GM23338 (cell line): ENCODE measurements around the gene ZNF678. TPM values are rescaled to one million over a fixed set of nuclear protein-coding genes. Genes with fewer than 3 reads are reported as not detected.

ENCODE experiments used
- ATAC-seq: fragments of 200-7000 bp; cut with Tn5 transposase; 3 replicates; pipeline ENCODE4 v1.9.1; 2020
- DNase-seq: peaks from one replicate; pipeline ENCODE4 v3.0.0-alpha.2; 2015; ENCODE audit warnings: low spot score
- H2AFZ ChIP-seq: fragments of 200-600 bp; sonication (generic); 2 replicates; pipeline ENCODE4 v1.8.0; 2016; ENCODE audit warnings: antibody characterized with exemption, mild to moderate bottlenecking, moderate library complexity
- H3F3A ChIP-seq: fragments of 200-600 bp; sonication (generic); replicated peaks from 2 replicates; pipeline ENCODE4 v1.8.0; 2017; ENCODE audit warnings: antibody characterized with exemption, mixed run types, low read depth
- H3K27ac ChIP-seq: fragments of 200-600 bp; sonication (generic); 2 replicates; pipeline ENCODE4 v1.6.1; 2016; ENCODE audit warnings: low read depth
- H3K27me3 ChIP-seq: fragments of 200-600 bp; sonication (generic); 2 replicates; pipeline ENCODE4 v1.8.0; 2016; ENCODE audit warnings: mild to moderate bottlenecking, mixed run types, moderate library complexity; ENCODE audit not compliant: insufficient read depth
- H3K36me3 ChIP-seq: fragments of 200-600 bp; sonication (generic); 2 replicates; pipeline ENCODE4 v1.8.0; 2016; ENCODE audit warnings: mild to moderate bottlenecking; ENCODE audit not compliant: insufficient read depth
- H3K4me1 ChIP-seq: fragments of 200-600 bp; sonication (generic); 2 replicates; pipeline ENCODE4 v1.8.0; 2016; ENCODE audit warnings: mild to moderate bottlenecking, moderate library complexity; ENCODE audit not compliant: insufficient read depth
- H3K4me2 ChIP-seq: fragments of 200-600 bp; sonication (generic); 2 replicates; pipeline ENCODE4 v1.7.1; 2017; ENCODE audit warnings: mixed run types
- H3K4me3 ChIP-seq: fragments of 200-600 bp; sonication (generic); 2 replicates; pipeline ENCODE4 v1.6.1; 2016; ENCODE audit warnings: mixed run types
- H3K79me2 ChIP-seq: fragments of 200-600 bp; sonication (generic); replicated peaks from 2 replicates; pipeline ENCODE4 v1.8.0; 2017; ENCODE audit warnings: mild to moderate bottlenecking; ENCODE audit not compliant: insufficient read depth
- H3K9me2 ChIP-seq: fragments of 200-600 bp; sonication (generic); 2 replicates; pipeline ENCODE4 v1.8.0; 2017; ENCODE audit not compliant: insufficient read depth
- H4K20me1 ChIP-seq: fragments of 200-600 bp; sonication (generic); replicated peaks from 2 replicates; pipeline ENCODE4 v1.8.0; 2017; ENCODE audit warnings: mild to moderate bottlenecking; ENCODE audit not compliant: insufficient read depth
- H3K27ac Mint-ChIP-seq: 2 replicates; pipeline ENCODE4 v1.8.0; 2020; ENCODE audit warnings: inconsistent platforms, mild to moderate bottlenecking, moderate library complexity, mixed read lengths
- H3K27me3 Mint-ChIP-seq: 3 replicates; pipeline ENCODE4 v1.8.0; 2022; ENCODE audit warnings: low read depth, mild to moderate bottlenecking, moderate library complexity, mixed read lengths, inconsistent platforms; ENCODE audit not compliant: insufficient read depth, poor library complexity
- H3K36me3 Mint-ChIP-seq: 3 replicates; pipeline ENCODE4 v1.8.0; 2021; ENCODE audit warnings: low read depth, mild to moderate bottlenecking, inconsistent platforms, moderate library complexity, mixed read lengths
- H3K4me1 Mint-ChIP-seq: 3 replicates; pipeline ENCODE4 v1.8.0; 2020; ENCODE audit warnings: mild to moderate bottlenecking, inconsistent platforms, mixed read lengths
- H3K4me3 Mint-ChIP-seq: 3 replicates; pipeline ENCODE4 v1.8.0; 2021; ENCODE audit warnings: moderate library complexity, mild to moderate bottlenecking, inconsistent platforms, mixed read lengths
- H3K9me3 Mint-ChIP-seq: 3 replicates; pipeline ENCODE4 v1.8.0; 2020; ENCODE audit warnings: moderate library complexity, mild to moderate bottlenecking, inconsistent platforms, mixed read lengths
- CREB1 ChIP-seq: fragments of 250-450 bp; sonication (Bioruptor Pico); IDR thresholded peaks from 2 replicates; pipeline ENCODE4 v1.5.0; 2020; ENCODE audit warnings: low read depth, mild to moderate bottlenecking, moderate library complexity
- EZH2 ChIP-seq: fragments of 200-600 bp; sonication (generic); IDR thresholded peaks from one replicate; pipeline ENCODE4 v1.8.0; 2017; ENCODE audit warnings: antibody characterized with exemption, mild to moderate bottlenecking, low read depth; ENCODE audit not compliant: unreplicated experiment
- EZH2phosphoT487 ChIP-seq: fragments of 200-600 bp; sonication (generic); IDR thresholded peaks from one replicate; pipeline ENCODE4 v1.8.1; 2018; ENCODE audit warnings: antibody characterized with exemption; ENCODE audit not compliant: unreplicated experiment
- JUNB ChIP-seq: IDR thresholded peaks from one replicate; pipeline ENCODE4 v1.6.1; 2016; ENCODE audit warnings: antibody characterized with exemption; ENCODE audit not compliant: unreplicated experiment
- NANOG ChIP-seq: IDR thresholded peaks from 2 replicates; pipeline ENCODE4 v1.6.1; 2016; ENCODE audit warnings: antibody characterized with exemption, borderline replicate concordance
- POLR2AphosphoS5 ChIP-seq: IDR thresholded peaks from 2 replicates; pipeline ENCODE4 v1.6.1; 2016; ENCODE audit warnings: antibody characterized with exemption, low read depth
- STAT1 ChIP-seq: IDR thresholded peaks from one replicate; pipeline ENCODE4 v1.6.1; 2016; ENCODE audit warnings: antibody characterized with exemption; ENCODE audit not compliant: unreplicated experiment
- ZNF114 ChIP-seq: fragments of 250-450 bp; sonication (Bioruptor Pico); IDR thresholded peaks from 2 replicates; pipeline ENCODE4 v1.5.0; 2020; ENCODE audit warnings: mild to moderate bottlenecking, moderate library complexity
- ZNF331 ChIP-seq: fragments of 250-450 bp; sonication (Bioruptor Pico); IDR thresholded peaks from 2 replicates; pipeline ENCODE4 v1.5.0; 2020; ENCODE audit warnings: low read depth, mild to moderate bottlenecking, moderate library complexity
- polyA plus RNA-seq: library from polyadenylated mRNA; unstranded; fragments of >200 nt; fragmentation: Nextera tagmentation; extraction: Ambion mirVana; gene quantifications from 2 replicates; pipeline ENCODE4 v1.2.1, GENCODE V29; 2016
- total RNA-seq: library from RNA; depleted of rRNA; stranded (reverse); fragments of >200 nt; shearing (Covaris generic); gene quantifications from 2 replicates; pipeline ENCODE4 v1.2.3, GENCODE V29; 2014
- TF ChIP-seq, protein P1 (sequence below): IDR thresholded peaks from 2 replicates; pipeline ENCODE4 v1.6.1; 2016; ENCODE audit warnings: antibody characterized with exemption
- TF ChIP-seq, protein P2 (sequence below): fragments of 250-450 bp; sonication (Bioruptor Pico); IDR thresholded peaks from 2 replicates; pipeline ENCODE4 v1.5.0; 2020; ENCODE audit warnings: mild to moderate bottlenecking, moderate library complexity
- TF ChIP-seq, protein P3 (sequence below), 2 experiments: fragments of 200-600 bp in 1 of 2; sonication (generic) in 1 of 2; conservative IDR thresholded peaks; 2 replicates each; pipeline versions ENCODE4 v1.5.1 to v1.6.1; 2016 to 2017; ENCODE audit warnings: antibody characterized with exemption in 2 of 2, low read depth in 2 of 2, mild to moderate bottlenecking in 2 of 2, moderate library complexity in 1 of 2
- TF ChIP-seq, protein P4 (sequence below): IDR thresholded peaks from one replicate; pipeline ENCODE4 v1.6.1; 2018; ENCODE audit warnings: antibody characterized with exemption; ENCODE audit not compliant: unreplicated experiment

Gene ZNF678
- total and polyA plus RNA-seq, 2 experiments from 2014 or later: 8.6 to 60.0 TPM

DNA sequence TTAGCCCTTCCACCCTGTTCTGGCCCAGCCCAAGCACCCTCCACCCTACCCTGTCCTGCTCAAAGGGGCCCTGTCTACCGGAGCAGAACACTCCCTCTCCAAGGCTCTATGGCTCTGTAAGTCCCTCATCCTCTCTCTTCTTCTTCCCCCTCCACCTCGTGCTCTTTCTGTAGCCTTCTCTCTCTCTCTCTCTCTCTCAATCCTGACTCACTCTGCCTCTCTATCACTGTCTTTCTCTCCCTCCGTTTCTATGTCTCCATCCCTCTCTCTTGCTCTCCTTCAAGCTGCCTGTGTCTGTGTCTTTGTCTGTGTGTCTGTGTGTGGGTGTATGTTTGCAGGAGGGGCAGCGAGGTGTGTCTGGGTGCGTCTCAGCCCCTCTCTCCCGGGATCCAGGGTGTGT, 1.3 kb upstream of the ZNF678 start:
- H3K27ac ChIP-seq: no peak overlapping the region
- no peak overlapping the region for H2AFZ ChIP-seq
- peaks cover 9% of the 10 kb centered on the region; the same call in 1 of the 2 replicates for H4K20me1 ChIP-seq
- peaks cover 5% of the 10 kb centered on the region; the same call in 1 of the 2 replicates for H3K4me1 ChIP-seq
- no peak for ATAC-seq
- Mint-ChIP-seq H3K27me3 (peaks cover 19% of the 10 kb centered on the region), H3K36me3 (peaks cover 16% of the 10 kb centered on the region), H3K4me3 (no peak overlapping the region), H3K9me3 (peaks cover 24% of the 10 kb centered on the region), H3K27ac (no peak overlapping the region), H3K4me1 (peaks cover 8% of the 10 kb centered on the region; the same call in 2 of the 3 replicates)
- TF ChIP-seq CREB1 (no peak), ZNF331 (no peak), JUNB (no peak), ZNF114 (CRISPR knock-in tag) (no peak), NANOG (no peak), POLR2AphosphoS5 (no peak), EZH2 (no peak), EZH2phosphoT487 (no peak), STAT1 (no peak)
- TF ChIP-seq, protein P1, sequence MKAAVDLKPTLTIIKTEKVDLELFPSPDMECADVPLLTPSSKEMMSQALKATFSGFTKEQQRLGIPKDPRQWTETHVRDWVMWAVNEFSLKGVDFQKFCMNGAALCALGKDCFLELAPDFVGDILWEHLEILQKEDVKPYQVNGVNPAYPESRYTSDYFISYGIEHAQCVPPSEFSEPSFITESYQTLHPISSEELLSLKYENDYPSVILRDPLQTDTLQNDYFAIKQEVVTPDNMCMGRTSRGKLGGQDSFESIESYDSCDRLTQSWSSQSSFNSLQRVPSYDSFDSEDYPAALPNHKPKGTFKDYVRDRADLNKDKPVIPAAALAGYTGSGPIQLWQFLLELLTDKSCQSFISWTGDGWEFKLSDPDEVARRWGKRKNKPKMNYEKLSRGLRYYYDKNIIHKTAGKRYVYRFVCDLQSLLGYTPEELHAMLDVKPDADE: no peak
- TF ChIP-seq, protein P2, sequence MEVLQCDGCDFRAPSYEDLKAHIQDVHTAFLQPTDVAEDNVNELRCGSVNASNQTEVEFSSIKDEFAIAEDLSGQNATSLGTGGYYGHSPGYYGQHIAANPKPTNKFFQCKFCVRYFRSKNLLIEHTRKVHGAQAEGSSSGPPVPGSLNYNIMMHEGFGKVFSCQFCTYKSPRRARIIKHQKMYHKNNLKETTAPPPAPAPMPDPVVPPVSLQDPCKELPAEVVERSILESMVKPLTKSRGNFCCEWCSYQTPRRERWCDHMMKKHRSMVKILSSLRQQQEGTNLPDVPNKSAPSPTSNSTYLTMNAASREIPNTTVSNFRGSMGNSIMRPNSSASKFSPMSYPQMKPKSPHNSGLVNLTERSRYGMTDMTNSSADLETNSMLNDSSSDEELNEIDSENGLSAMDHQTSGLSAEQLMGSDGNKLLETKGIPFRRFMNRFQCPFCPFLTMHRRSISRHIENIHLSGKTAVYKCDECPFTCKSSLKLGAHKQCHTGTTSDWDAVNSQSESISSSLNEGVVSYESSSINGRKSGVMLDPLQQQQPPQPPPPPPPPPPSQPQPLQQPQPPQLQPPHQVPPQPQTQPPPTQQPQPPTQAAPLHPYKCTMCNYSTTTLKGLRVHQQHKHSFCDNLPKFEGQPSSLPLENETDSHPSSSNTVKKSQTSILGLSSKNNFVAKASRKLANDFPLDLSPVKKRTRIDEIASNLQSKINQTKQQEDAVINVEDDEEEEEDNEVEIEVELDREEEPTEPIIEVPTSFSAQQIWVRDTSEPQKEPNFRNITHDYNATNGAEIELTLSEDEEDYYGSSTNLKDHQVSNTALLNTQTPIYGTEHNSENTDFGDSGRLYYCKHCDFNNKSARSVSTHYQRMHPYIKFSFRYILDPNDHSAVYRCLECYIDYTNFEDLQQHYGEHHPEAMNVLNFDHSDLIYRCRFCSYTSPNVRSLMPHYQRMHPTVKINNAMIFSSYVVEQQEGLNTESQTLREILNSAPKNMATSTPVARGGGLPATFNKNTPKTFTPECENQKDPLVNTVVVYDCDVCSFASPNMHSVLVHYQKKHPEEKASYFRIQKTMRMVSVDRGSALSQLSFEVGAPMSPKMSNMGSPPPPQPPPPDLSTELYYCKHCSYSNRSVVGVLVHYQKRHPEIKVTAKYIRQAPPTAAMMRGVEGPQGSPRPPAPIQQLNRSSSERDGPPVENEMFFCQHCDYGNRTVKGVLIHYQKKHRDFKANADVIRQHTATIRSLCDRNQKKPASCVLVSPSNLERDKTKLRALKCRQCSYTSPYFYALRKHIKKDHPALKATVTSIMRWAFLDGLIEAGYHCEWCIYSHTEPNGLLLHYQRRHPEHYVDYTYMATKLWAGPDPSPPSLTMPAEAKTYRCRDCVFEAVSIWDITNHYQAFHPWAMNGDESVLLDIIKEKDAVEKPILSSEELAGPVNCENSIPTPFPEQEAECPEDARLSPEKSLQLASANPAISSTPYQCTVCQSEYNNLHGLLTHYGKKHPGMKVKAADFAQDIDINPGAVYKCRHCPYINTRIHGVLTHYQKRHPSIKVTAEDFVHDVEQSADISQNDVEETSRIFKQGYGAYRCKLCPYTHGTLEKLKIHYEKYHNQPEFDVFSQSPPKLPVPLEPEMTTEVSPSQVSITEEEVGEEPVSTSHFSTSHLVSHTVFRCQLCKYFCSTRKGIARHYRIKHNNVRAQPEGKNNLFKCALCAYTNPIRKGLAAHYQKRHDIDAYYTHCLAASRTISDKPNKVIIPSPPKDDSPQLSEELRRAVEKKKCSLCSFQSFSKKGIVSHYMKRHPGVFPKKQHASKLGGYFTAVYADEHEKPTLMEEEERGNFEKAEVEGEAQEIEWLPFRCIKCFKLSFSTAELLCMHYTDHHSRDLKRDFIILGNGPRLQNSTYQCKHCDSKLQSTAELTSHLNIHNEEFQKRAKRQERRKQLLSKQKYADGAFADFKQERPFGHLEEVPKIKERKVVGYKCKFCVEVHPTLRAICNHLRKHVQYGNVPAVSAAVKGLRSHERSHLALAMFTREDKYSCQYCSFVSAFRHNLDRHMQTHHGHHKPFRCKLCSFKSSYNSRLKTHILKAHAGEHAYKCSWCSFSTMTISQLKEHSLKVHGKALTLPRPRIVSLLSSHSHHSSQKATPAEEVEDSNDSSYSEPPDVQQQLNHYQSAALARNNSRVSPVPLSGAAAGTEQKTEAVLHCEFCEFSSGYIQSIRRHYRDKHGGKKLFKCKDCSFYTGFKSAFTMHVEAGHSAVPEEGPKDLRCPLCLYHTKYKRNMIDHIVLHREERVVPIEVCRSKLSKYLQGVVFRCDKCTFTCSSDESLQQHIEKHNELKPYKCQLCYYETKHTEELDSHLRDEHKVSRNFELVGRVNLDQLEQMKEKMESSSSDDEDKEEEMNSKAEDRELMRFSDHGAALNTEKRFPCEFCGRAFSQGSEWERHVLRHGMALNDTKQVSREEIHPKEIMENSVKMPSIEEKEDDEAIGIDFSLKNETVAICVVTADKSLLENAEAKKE (CRISPR knock-in tag): no peak
- TF ChIP-seq, protein P3, sequence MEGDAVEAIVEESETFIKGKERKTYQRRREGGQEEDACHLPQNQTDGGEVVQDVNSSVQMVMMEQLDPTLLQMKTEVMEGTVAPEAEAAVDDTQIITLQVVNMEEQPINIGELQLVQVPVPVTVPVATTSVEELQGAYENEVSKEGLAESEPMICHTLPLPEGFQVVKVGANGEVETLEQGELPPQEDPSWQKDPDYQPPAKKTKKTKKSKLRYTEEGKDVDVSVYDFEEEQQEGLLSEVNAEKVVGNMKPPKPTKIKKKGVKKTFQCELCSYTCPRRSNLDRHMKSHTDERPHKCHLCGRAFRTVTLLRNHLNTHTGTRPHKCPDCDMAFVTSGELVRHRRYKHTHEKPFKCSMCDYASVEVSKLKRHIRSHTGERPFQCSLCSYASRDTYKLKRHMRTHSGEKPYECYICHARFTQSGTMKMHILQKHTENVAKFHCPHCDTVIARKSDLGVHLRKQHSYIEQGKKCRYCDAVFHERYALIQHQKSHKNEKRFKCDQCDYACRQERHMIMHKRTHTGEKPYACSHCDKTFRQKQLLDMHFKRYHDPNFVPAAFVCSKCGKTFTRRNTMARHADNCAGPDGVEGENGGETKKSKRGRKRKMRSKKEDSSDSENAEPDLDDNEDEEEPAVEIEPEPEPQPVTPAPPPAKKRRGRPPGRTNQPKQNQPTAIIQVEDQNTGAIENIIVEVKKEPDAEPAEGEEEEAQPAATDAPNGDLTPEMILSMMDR (conservative IDR thresholded peaks at IDR 0.05; ENCODE audit: low read depth in 2 of 2): no peak
- TF ChIP-seq, protein P4, sequence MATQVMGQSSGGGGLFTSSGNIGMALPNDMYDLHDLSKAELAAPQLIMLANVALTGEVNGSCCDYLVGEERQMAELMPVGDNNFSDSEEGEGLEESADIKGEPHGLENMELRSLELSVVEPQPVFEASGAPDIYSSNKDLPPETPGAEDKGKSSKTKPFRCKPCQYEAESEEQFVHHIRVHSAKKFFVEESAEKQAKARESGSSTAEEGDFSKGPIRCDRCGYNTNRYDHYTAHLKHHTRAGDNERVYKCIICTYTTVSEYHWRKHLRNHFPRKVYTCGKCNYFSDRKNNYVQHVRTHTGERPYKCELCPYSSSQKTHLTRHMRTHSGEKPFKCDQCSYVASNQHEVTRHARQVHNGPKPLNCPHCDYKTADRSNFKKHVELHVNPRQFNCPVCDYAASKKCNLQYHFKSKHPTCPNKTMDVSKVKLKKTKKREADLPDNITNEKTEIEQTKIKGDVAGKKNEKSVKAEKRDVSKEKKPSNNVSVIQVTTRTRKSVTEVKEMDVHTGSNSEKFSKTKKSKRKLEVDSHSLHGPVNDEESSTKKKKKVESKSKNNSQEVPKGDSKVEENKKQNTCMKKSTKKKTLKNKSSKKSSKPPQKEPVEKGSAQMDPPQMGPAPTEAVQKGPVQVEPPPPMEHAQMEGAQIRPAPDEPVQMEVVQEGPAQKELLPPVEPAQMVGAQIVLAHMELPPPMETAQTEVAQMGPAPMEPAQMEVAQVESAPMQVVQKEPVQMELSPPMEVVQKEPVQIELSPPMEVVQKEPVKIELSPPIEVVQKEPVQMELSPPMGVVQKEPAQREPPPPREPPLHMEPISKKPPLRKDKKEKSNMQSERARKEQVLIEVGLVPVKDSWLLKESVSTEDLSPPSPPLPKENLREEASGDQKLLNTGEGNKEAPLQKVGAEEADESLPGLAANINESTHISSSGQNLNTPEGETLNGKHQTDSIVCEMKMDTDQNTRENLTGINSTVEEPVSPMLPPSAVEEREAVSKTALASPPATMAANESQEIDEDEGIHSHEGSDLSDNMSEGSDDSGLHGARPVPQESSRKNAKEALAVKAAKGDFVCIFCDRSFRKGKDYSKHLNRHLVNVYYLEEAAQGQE: no peak
- no peaks in the 10 kb centered on the region for H3K36me3 ChIP-seq
- H3K79me2 ChIP-seq: peaks cover 32% of the 10 kb centered on the region
- no peaks in the 10 kb centered on the region for H3K27me3 ChIP-seq
- H3F3A ChIP-seq: no peaks in the 10 kb centered on the region
- DNase-seq: no peak
- no peaks in the 10 kb centered on the region; the same call in 1 of the 2 replicates for H3K9me2 ChIP-seq
- no peak overlapping the region for H3K4me3 ChIP-seq
- no peak overlapping the region for H3K4me2 ChIP-seq
